ENCODE measurements around the gene CFAP58.

Gene CFAP58

GRCh38 chr10:104317726-104318299, 35.8 kb upstream of the CFAP58 start:
- TF ChIP-seq, protein P1, sequence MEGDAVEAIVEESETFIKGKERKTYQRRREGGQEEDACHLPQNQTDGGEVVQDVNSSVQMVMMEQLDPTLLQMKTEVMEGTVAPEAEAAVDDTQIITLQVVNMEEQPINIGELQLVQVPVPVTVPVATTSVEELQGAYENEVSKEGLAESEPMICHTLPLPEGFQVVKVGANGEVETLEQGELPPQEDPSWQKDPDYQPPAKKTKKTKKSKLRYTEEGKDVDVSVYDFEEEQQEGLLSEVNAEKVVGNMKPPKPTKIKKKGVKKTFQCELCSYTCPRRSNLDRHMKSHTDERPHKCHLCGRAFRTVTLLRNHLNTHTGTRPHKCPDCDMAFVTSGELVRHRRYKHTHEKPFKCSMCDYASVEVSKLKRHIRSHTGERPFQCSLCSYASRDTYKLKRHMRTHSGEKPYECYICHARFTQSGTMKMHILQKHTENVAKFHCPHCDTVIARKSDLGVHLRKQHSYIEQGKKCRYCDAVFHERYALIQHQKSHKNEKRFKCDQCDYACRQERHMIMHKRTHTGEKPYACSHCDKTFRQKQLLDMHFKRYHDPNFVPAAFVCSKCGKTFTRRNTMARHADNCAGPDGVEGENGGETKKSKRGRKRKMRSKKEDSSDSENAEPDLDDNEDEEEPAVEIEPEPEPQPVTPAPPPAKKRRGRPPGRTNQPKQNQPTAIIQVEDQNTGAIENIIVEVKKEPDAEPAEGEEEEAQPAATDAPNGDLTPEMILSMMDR (IDR thresholded peaks at IDR 0.05; ENCODE audit: control insufficient read depth, extremely low read depth, insufficient read depth) = no peak
- DNase-seq (ENCODE audit: low read depth) = no peak
- H3K4me3 ChIP-seq (ENCODE audit: low read depth, low read length) = no peak overlapping the region

DNA sequence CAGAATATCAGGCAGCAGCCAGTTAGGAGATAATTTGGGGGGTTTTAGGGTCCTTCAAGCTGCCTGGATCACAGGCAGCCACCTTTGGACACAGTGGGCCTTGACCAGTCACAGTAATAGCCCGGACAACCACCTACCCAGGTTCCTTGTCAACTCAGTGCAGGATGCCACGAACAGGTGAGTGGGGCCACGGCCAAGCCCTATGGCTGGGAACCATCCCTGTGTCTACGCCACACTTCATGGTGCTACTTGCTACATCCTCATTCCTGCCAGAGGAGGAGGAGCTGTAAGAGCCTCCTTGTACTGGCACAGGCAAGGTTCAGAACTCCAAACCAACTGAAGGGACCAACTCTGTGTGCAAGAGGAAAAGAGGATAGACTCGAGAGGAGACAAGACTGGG, 35.3 kb upstream of the CFAP58 start:
- DNase-seq (ENCODE audit: low read depth) = no peak
- no peak overlapping the region for H3K4me3 ChIP-seq (ENCODE audit: low read depth, low read length)
- TF ChIP-seq, protein P1 (IDR thresholded peaks at IDR 0.05; ENCODE audit: control insufficient read depth, extremely low read depth, insufficient read depth) = no peak

- TF ChIP-seq, protein P1 (IDR thresholded peaks at IDR 0.05; ENCODE audit: control insufficient read depth, extremely low read depth, insufficient read depth) = no peak
These were observed 34.6 kb upstream of the CFAP58 start for GRCh38 chr10:104318810-104319741.

DNA sequence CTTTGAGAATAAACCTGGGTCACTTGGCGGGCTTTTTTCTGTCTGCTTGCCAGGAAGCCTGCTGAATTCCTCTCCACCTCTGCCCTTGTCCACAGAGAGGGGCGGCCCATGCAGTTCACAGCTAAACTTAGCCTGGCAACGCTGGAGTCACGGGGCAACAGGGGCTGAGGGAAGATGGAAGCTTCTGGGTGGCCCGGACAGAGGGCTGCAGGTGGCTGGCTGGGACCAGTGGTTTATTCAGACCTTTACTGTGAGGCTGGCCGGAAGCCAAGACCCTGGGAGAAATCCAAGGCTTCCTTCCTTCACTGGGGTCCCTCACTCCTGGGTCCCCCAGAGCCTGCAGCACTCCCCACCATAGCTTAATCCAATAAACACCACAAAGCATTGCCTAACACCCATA, 32.4 kb upstream of the CFAP58 start:
- H3K4me3 ChIP-seq (ENCODE audit: low read depth, low read length) = no peak overlapping the region
- TF ChIP-seq, protein P1 (IDR thresholded peaks at IDR 0.05; ENCODE audit: control insufficient read depth, extremely low read depth, insufficient read depth) = no peak
- DNase-seq (ENCODE audit: low read depth) = no peak

More at GRCh38 chr10:104318810-104319741, 34.6 kb upstream of the CFAP58 start:
- no peak for DNase-seq (ENCODE audit: low read depth)
- H3K4me3 ChIP-seq (ENCODE audit: low read depth, low read length) = no peak overlapping the region

GRCh38 chr10:104321725-104322415, 31.8 kb upstream of the CFAP58 start:
- TF ChIP-seq, protein P1 (IDR thresholded peaks at IDR 0.05; ENCODE audit: control insufficient read depth, extremely low read depth, insufficient read depth) = no peak
- DNase-seq (ENCODE audit: low read depth) = no peak
- H3K4me3 ChIP-seq (ENCODE audit: low read depth, low read length) = no peak overlapping the region

DNA sequence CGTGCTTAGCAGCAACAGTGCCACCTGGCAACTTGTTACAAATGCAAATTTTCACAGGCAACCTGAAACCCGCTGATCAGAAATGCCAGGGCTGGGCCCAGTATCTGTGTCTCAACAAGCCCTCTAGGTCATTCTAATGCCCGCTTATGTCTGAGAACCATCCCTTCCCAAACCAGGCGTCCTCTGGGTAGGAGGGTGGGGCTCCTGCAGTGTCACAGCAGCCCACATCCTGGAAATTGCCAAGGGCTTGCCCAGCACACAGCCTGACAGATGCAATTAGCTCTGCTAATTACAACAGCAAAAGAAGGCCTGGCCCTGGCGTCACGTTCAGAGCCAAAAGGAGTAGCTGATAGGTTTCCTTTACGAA, 31.2 kb upstream of the CFAP58 start:
- no peak overlapping the region for H3K4me3 ChIP-seq (ENCODE audit: low read depth, low read length)

More for the DNA sequence above, 31.2 kb upstream of the CFAP58 start:
- TF ChIP-seq, protein P1 (IDR thresholded peaks at IDR 0.05; ENCODE audit: control insufficient read depth, extremely low read depth, insufficient read depth) = no peak
- DNase-seq (ENCODE audit: low read depth) = no peak
